PFSK-1 (cell line): Measurements from ENCODE around the gene FAM199X.

Experiments used
- FOXP2 ChIP-seq: optimal IDR thresholded peaks from 2 replicates; pipeline ENCODE3; 2011; ENCODE audit warnings: borderline replicate concordance, control low read depth, inconsistent platforms; ENCODE audit not compliant: insufficient read depth; ENCODE audit errors: extremely low read length, extremely low read depth
- POLR2AphosphoS5 ChIP-seq: IDR thresholded peaks from 2 replicates; pipeline ENCODE4 v1.6.1; 2012; ENCODE audit warnings: low read depth, mild to moderate bottlenecking, control low read depth, low read length, moderate library complexity
- REST ChIP-seq, 2 experiments: IDR thresholded peaks; 2 replicates each; pipeline versions ENCODE4 v1.6.1 to v1.8.0; 2011 to 2012; ENCODE audit warnings: low read depth in 2 of 2, low read length in 2 of 2, control low read depth in 1 of 2, inconsistent platforms in 1 of 2, mild to moderate bottlenecking in 1 of 2, moderate library complexity in 1 of 2; ENCODE audit not compliant: insufficient read depth in 1 of 2
- SIN3A ChIP-seq: IDR thresholded peaks from 2 replicates; pipeline ENCODE4 v1.6.1; 2012; ENCODE audit warnings: mild to moderate bottlenecking, low read length, moderate library complexity, borderline replicate concordance; ENCODE audit not compliant: insufficient read depth
- TAF1 ChIP-seq: IDR thresholded peaks from 2 replicates; pipeline ENCODE4 v1.6.1; 2012; ENCODE audit warnings: low read length, control low read depth, borderline replicate concordance; ENCODE audit not compliant: insufficient read depth

FAM199X gene

GRCh38 chrX:104193485-104193884, 27.2 kb downstream of the FAM199X start:
- TF ChIP-seq TAF1, result no peak
- TF ChIP-seq POLR2AphosphoS5, result no peak
- no peak for TF ChIP-seq SIN3A
- TF ChIP-seq REST (IDR thresholded peaks at IDR 0.05; ENCODE audit: insufficient read depth in 1 of 2, low read depth in 2 of 2, low read length in 2 of 2), result no peak
- TF ChIP-seq FOXP2, result no peak

GRCh38 chrX:104195013-104195412, 28.8 kb downstream of the FAM199X start:
- TF ChIP-seq REST (IDR thresholded peaks at IDR 0.05; ENCODE audit: insufficient read depth in 1 of 2, low read depth in 2 of 2, low read length in 2 of 2) (no peak), FOXP2 (no peak), POLR2AphosphoS5 (no peak), SIN3A (no peak), TAF1 (no peak)

GRCh38 chrX:104195489-104196084, 29.3 kb downstream of the FAM199X start:
- no peak for TF ChIP-seq REST (IDR thresholded peaks at IDR 0.05; ENCODE audit: insufficient read depth in 1 of 2, low read depth in 2 of 2, low read length in 2 of 2)
- TF ChIP-seq POLR2AphosphoS5, result no peak
- TF ChIP-seq SIN3A, result no peak
- TF ChIP-seq FOXP2, result no peak
- TF ChIP-seq TAF1, result no peak

GRCh38 chrX:104205548-104205947, 39.3 kb downstream of the FAM199X start:
- TF ChIP-seq REST (IDR thresholded peaks at IDR 0.05; ENCODE audit: insufficient read depth in 1 of 2, low read depth in 2 of 2, low read length in 2 of 2) (no peak), FOXP2 (no peak), SIN3A (no peak), POLR2AphosphoS5 (no peak), TAF1 (no peak)

GRCh38 chrX:104211187-104211586, 44.9 kb downstream of the FAM199X start:
- TF ChIP-seq REST (IDR thresholded peaks at IDR 0.05; ENCODE audit: insufficient read depth in 1 of 2, low read depth in 2 of 2, low read length in 2 of 2) (no peak), TAF1 (no peak), FOXP2 (no peak), POLR2AphosphoS5 (no peak), SIN3A (no peak)
